Measurements from ENCODE around the gene ERBB4.

ERBB4 gene

DNA sequence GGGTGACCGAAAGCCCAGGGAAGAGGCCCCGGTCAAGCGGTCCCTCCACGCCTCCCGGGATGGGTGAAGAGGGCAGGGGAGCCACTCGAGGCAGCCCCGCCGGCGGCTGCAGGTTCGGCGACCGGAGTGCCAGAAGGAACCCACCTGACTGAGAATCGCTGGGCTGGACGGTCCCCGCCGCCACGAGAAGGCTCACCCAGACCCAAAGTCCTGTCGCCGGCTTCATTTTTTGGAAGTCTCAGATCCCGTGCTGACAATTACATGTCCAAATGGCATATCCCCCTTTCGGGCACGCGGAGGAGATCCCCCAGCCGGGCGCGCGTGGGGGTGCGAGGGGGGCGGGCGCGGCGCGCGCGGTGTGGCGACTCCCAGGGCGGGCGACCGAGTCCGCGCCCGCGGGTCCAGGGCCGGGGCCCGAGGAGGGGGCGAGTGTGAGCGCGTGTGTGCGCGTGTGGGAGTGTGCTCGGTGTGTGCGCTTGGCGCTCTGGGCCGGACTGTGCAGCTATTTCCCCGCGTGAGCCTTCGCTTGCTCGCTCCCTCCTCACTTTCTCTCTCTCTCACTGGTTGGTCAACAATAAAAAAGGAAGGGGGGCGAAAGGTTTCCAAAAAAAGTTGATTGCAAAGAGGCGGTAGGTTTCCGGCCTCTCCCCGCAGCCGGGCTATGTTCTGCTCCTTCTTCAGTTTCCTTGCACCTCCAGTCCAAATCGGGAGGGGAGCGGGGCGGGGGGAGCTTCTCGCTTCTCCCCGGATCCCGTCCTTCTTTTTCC, at the start of gene ERBB4:
ERBB4 (minus strand) TSS at position 498 of the 767 bp plus-strand sequence; CDS start at position 226, 272 bp downstream.
- DNase-seq: peak; percentile 63

DNA sequence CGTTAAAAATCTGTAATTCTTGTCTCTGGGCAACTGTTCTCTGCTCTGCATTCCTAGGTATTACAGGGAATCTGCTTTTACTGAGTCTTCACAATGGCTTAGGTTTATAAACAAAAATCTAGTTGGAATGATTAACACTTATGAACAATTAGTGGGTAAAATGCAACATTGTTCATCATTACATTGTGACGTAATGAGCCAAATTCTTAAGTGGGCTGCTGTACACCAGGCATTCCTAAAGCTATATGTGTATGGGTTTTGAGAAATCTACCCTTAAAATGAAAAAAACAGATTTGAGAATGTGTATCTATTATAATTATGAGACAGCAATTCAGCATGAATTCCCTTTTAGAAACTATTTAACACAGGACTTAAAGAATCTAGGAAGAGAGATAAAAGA, 41.5 kb upstream of the ERBB4 start:
- no peak for DNase-seq

DNA sequence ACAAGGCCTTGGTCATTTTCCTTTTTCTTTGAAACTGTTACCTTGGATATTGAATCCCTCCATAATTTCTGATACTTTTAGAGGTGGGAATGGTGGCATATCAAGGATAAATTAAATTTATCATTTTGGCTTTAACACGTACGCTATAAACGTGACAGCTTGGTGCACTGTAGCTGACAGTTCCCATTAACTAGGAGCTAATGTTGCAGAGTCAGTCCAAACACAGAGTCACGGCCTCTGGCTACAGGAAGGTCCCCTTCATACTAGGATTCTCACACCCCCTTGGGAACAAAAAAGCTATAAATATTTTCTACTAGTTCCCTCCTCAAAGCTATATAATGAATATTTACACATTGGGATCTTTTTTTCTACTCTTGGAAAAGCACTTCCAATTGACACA, 17.7 kb upstream of the ERBB4 start:
- no peak for DNase-seq

DNA sequence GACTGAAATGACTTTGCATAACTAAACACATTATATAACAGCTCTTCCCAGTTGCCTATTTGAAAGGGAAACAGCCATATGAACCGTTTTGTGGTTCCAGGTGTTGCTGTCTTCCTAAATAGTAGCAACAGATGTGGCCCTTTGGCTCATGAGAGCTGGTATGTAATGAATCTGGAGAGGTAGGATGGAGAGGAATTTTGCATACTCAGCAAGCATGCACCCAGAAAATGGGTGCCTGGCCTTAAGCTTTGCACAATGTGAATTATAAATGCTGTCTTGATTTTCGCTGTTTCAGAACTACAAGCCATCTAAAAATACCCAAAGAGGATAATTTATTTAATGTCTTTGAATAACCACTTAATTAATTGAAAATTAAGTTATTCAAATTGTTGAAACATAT, 15.6 kb upstream of the ERBB4 start:
- DNase-seq: no peak

DNA sequence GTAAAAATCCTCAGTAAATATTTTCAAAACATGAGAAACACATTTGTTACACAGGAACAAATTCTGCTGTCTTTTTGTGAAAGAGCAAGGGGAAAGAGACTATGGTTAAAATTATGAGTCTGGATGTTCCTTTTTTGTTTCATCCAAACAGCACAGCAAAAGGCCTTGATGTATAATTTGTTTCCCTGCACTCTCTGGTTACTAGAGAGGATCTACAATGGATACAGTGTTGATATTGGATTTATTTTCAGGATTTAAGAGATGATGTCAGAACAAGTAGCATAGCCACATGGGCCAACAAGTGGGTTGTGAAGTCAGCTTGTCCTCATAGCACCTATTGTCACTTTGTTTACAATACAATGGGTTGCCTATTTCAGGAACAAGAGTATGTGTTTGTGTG, 11.3 kb upstream of the ERBB4 start:
- no peak for DNase-seq

DNA sequence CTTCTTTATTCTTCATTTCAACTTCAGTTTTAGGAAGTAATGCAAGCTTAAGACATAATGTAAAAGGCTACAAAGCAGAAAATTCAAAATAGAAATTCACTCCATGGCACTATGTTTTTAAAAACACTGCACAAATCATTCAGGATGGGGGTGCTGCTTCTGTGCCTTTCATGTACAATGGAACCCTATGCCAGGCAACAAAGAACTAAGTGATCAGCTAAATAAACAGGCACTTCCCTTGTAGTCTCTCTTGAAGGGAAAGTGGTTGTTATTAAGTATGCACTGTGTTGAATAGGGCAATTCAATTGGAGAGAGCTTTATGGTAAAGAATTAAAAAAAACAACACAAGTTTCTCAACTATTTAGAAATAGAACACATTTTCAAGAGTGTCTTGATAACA, 10.9 kb upstream of the ERBB4 start:
- DNase-seq: peak; percentile 43

DNA sequence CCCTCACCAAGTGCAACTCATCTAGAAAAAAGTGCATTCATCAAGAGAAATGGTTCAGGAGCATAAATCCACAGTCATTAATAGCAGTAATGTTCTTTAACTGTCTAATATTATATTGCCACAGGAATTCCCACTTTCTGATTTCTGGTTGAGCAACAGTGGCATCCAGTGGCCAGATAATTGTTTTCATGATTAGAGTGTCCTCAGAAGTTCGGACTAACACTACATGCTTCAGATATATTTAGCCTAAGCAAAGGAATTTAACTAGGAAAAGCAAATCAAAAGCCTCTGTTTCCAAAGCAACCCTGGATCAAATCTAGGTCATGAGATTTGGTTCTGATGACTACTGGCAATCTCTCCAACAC, 9.8 kb upstream of the ERBB4 start:
- no peak for DNase-seq

DNA sequence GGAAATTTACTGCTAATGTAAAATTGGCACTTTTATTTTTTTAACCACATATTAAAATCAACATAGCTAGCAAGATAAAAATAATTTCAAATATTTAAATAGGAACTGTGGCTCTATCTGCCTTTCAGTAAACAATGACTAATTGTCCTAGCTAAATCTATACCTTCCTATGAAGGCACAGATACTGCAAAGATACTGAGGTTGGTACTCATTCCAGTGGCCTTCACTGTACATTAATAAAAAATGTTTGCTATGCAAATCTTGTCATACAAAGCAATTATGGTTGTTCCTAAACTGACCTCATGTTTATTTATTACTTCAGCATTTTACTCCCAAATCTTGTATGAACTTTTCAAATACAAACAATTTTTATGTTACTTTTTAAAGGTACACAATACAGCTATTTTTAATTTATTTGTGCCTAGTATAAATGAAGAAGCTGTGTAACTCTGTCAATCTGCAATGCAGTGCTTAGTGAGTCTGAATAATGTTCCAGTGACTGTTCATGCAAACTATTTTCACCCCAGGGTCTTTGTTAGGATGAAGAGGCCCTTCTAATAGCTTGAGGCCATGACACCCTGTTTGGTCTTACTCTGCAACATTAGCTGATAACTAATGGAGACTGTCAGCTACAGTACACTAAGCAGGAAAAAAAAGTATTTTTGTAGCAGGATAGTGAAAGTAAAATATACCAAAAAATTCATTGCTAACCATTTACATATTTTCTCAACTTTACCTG, 9.3 kb upstream of the ERBB4 start:
- no peak for DNase-seq

DNA sequence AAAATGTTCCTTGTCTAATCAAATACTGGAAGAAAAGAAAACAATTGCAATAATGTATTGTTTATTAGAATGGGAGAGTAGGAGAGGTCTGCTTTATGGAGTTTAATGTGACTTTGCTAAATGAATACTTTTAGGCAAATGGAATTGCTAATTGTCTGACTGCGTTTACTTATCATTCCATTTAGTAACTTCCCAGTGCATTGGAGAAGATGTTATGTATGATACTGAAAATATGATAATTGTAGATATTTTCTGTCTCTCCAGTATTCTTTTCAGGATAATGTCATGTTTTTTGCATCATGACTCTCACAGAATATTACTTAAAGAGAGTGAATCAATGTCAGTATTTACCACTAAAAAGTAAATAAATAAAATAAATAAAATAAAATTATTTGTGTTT, 8.1 kb upstream of the ERBB4 start:
- DNase-seq: no peak

DNA sequence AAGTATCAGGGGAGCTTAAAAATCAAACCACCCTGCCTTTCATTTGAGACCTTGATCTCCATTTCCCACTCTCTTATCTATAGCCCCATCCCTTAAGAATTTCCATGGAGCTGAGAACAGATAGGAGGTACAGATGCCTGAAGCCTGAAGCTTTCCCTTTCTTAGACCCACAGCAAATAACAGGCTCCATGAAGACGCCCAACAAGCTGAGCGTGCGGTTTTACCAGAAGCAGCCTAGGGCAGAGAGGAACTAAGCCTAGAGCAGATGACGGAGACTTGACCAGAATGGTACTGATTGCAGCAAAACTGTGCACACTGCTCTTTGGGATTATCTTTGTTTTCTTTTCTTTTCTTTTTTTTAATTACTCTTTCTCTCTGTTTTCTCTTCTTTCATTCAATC, 1.7 kb upstream of the ERBB4 start:
- no peak for DNase-seq

DNA sequence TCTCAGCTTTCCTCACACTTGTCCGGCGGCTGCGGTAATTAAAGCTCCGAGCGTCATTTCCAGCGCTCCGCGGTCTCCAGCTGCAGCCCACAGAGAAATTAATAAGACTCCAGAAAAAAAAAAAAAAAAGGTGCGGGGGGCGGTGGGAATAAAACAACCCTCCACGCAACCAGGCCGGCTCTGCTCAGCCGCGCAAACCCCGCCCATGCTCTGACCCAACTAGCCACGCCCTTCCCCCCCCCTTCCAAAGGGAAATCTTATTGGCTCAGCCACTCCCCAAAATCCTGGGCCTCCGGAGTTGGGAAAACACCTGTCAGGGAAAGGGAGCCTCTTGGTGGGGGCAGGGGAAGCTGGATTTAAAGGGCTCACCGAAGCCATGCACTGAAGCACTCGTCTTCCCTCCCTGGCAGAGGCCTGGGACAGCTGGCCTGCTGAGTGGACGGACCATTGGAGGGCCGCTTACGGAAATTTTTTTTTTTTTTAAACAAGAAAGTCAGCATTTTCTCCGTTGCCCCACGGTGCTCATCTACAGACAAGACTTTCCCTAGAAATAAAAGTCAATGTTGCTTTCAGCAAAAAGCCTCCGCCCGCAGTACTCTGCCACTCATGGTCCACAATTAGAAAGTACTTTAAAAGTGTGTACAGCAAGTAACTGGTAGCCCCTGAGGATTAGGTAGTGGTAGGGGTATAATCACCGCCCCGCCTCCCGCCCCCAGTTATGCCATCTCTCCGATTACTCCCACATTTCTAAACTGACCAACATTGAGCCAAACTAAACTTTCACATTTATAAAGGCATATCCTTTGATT, 674 bp upstream of the ERBB4 start:
- DNase-seq: peak; percentile 88

DNA sequence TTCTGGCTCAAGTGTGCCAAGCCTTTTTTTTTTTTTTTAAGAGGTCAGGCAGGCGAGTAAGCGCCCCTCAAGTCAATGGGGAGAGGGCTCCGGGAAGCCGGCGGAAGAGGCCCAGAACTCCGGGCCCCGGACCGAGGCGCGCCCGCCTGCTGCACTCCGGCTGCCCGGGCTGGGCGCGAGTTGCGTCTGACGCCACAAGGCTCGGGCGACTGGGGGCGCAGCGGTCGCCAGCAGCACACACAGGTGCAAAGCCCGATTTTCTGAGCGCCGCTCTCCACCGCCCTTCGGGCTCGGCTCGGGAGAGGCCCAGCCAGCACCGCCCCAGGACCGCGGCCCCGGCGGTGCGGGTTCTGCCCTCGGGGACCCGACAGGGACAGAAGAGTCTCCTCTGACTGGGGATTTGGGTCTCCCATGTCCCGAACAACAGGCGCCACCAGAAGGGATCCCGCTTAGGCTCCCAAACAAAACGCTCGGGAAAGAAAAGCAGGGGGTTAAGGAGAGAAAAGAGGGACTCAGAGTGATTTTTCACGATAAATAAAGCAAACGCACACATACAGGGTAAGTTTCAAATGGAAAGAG, 787 bp downstream of the ERBB4 start:
- peak; percentile 59 for DNase-seq

DNA sequence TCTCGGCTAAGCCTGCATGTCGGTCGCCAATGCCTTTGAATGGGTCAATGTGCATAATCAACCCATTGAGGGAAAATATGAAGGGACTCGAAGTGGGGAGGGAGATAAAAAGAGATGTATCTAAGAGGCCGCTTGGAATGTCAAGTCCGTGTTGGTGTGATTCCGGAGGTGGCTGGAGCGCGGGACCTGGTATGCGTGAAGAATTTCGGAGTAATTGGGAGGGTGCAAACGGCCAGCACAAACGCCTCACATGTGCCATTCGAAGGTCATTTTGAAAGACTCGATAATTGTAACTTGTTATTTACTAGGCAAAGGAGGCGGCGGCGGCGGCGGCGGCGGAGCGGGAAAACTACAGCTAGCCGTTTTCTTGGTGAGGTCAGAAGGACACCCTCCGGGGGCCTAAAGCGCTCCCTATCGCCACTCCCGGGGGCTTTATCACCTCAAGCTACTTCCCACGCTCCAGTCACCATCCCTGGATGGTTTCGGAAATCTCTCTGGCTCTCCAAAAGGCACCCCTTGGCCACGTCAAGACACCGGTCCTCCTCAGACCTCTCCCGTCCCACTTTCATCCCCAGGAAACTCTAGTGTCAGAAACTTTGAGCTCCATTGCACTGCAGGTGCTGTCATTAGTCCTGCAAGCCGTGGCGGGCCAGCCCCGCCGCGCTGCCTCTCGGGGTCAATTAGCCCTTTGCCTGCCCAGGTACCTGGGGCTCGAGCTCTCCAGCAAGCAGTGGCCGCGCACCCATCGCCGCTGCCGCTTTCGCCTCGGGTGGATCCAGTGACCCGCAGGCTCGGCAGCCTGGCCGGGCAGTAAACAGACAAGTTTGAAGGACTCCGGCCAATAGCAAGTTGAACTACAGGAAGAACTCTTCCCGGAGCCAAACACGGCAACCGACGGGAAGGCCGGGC, 1.5 kb downstream of the ERBB4 start:
- peak; percentile 54 for DNase-seq

DNA sequence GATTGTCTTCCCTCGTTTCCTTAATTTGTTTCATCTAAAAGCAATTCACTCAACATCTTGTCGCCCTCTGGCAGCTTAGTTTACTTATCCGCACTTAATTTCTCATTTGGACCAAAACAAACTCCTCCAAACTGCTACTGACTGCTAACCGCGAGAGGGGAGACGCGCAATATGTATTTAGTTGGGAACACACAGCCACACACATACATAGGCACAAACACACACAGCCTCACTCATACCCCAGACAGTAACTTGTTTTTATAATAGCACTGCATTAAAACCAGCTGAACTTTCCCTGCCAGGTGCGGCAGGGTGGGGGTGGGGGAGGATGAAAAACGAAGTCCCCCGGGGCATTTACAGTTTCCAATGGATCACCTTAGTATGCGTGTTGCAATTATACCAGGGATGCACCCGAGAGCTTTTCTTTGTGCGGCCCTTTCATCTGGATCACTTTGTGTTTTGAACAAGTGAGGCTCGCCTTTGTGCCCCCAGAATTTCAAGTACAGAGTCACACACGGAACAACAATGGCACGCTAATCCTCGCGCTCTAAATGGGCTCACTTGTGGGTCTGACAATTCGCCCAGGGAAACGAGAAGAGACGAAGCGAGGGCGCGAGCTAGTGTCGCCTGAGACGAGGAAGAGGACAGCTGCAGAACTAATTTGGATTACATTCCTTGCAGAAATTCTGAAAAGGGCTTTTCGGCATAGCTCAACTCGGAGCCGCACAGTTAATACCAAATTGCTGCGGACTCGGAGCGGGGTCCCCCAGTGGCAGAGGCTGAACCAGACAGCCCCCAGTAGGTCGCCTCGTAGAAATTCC, 2.4 kb downstream of the ERBB4 start:
- DNase-seq: peak; percentile 84

DNA sequence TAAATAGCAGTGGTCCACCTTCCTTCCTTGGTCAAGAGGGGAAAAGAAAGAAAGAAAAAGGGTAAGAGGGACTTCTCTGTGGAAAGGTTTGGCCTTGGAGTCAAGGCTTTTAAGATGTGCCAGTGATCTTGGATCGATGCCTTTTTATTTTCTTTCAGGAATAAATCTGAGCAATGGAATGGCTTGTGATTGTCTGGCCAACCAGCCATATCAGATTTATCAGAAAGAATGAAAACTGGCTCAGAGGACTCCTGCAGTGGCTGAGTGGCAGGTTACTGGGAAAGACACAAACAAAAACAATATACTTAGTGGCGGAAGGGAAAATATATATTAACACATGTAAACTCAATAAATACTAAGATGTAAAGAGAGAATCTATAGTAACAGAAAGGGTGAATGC, 4.3 kb downstream of the ERBB4 start:
- DNase-seq: no peak

DNA sequence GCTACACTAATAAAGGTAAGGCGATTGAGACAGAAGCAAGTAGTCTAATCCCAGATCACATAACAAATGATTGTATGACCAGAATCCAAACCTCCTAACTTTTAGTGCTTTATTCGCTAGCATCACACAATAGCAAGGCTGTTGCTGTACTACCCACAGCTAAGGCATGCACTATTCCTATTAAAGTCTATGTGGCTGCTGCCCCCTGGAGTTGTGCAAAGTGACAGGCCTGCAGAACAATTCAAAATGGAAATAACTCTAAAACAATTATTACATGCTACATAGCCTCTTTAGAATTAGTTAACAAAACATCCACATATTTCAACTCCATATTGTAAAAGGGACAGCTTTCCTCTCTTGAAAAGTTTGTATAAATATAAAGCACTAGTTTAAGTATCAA, 6.0 kb downstream of the ERBB4 start:
- peak; percentile 18 for DNase-seq

DNA sequence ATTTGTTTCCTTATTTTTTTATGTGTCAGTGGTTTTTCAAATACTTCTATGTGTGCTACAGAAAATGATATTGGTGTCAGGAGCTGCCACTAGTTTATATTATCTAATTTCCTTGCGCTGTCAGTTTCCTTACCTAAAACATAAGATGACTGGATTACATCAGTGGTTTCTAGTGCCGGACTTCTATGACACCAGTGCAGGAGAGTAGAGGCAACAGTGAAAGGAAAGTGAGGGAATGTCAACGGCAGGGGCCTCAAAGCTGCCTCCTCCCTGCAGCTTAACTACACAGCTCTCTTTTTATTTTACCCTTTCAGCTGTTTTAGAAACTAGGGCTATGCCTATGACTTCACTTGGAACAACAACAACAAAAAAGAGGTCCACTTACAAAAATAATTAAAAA, 6.5 kb downstream of the ERBB4 start:
- no peak for DNase-seq

DNA sequence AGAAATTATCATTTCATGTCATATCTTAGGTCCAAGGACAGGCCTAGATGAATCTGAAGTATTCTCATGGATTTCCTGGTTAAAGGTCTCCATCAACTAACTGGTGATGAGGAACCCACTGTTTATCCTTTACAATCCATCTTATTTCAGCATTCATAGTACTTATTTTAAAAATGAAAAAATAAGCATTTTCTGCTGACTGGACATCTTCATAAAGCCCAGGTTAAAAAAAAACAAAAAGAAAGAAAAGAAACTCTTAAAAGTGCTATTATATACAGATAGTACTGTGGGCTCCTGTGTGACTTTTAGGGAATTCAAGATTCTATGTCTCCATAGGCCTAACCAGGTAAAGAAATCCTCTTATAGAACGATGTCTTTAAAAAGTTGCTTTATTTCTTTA, 7.1 kb downstream of the ERBB4 start:
- DNase-seq: no peak

DNA sequence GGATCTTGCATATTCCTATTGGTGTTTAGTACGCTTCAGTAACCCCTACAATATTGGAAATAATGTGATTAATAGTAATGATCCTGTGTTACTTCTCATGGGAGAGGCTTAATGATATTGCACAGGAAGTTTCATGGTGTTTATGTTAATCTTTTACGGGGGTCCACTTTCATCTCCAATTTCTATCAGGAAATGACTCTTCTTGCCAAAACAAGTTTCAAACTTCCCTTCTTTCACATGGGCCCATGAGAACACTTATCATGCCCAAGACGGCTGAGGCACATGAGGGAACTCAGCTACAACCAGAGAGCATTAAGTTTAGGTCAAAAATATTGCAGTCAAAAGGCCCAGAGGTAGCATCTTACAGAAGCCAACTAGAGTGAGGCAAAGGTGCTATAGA, 7.6 kb downstream of the ERBB4 start:
- DNase-seq: no peak

DNA sequence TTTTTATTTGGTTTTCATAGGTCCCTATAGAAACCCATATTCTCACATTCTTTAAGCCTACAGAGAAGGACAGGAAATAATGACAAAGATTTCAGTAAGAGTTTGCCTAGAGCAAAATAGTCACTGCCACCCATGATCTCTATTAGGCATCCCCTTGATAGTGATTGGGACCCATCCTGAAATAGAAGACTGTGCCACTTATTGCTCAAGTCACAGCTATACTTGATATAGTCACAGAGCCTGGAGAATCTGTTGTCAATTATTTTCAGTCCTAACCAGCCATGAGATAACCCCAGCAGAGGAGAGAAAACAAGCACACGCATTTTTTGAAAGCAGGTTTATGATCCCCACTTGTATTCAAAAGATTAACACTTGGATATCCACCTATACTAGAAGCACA, 8.2 kb downstream of the ERBB4 start:
- DNase-seq: no peak

DNA sequence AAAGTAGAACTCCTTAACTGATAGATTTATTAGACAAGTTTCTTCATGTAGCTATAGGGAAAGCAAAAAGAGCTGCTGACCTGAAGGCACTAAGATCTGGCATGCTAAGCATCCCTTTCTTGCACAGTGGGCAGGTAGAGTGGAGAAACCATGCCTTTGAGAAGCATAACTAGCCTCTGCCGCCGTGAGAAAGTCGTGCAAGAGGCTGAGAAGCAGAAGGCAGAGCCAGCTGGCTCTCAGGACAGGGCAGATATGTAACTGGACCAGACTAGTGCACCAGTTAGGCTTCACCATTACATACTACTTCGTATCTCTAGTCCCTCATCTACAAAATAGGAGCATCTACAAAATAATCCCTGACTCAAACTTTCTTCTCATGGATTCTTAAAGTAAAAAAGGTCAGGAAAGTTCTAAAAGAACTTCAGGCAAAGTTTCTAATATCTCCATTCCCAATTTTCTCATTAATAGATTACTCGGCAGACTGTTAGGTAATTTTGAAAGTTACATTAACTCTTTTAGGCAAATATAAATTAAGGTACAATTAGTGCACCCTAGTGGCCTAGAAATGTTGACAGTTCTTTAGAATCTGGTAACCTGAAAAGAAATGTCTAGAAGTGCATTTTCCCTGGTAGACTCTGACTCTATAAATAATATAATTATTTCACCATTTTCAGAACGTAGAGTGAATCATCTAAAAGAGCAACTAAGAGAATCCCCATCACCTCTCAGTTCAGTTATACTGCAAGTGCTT, 10.3 kb downstream of the ERBB4 start:
- DNase-seq: no peak

All from NCI-H146 (cell line).